ENCODE data around the gene CCDC12.

- TF ChIP-seq CTCF (IDR thresholded peaks at IDR 0.05; ENCODE audit: insufficient read depth, low read length, poor library complexity, severe bottlenecking) (no peak), EZH2phosphoT487 (conservative IDR thresholded peaks at IDR 0.05; ENCODE audit: low read length) (no peak)
These were observed 21.4 kb downstream of the CCDC12 start for GRCh38 chr3:46955157-46955556.

All from SU-DHL-6 (cell line).